Peyer's patch (tissue), 4 donors: ENCODE data around the gene TMEM218. TPM values are rescaled to one million over a fixed set of nuclear protein-coding genes. Genes with fewer than 3 reads are reported as not detected.

Experiments used
- DNase-seq, 3 donors: peaks; one replicate each; pipeline ENCODE4 v3.0.0-alpha.2; 2017 to 2019
- H3K27ac ChIP-seq, 4 donors: fragments of 200-600 bp; sonication (generic); one replicate each; pipeline ENCODE4 v1.5.1; 2016 to 2019
- H3K27me3 ChIP-seq, 2 donors: fragments of 200-600 bp; sonication (generic); one replicate each; pipeline ENCODE4 v1.5.1; 2019
- H3K36me3 ChIP-seq, 3 donors: fragments of 200-600 bp; sonication (generic); one replicate each; pipeline ENCODE4 v1.5.1; 2016 to 2019
- H3K4me1 ChIP-seq, 4 donors: fragments of 200-600 bp; sonication (generic); one replicate each; pipeline ENCODE4 v1.5.1; 2016 to 2019
- H3K4me3 ChIP-seq, 4 donors: fragments of 200-600 bp; sonication (generic); 1 replicate in 3 of 4; 2 replicates in 1 of 4; pipeline ENCODE4 v1.5.1; 2016 to 2019; ENCODE audit warnings: mild to moderate bottlenecking in 1 of 4
- H3K9me3 ChIP-seq, 4 donors: fragments of 200-600 bp; sonication (generic); one replicate each; pipeline ENCODE4 v1.5.1; 2016 to 2019; ENCODE audit warnings: mild to moderate bottlenecking in 1 of 4
- CTCF ChIP-seq, 6 experiments: fragments of 450-650 bp in 4 of 6; fragments of 200-600 bp in 2 of 6; sonication (generic) in 1 of 6; IDR thresholded peaks; one replicate each; pipeline ENCODE4 v1.5.1; 2017 to 2019; ENCODE audit warnings: antibody characterized with exemption in 6 of 6, mild to moderate bottlenecking in 3 of 6, moderate library complexity in 1 of 6
- POLR2A ChIP-seq, 2 donors: fragments of 450-650 bp; IDR thresholded peaks; one replicate each; pipeline ENCODE4 v1.5.1; 2017; ENCODE audit warnings: antibody characterized with exemption in 2 of 2, mild to moderate bottlenecking in 2 of 2, moderate library complexity in 2 of 2
- total RNA-seq, 4 donors: library from RNA; depleted of rRNA; stranded (reverse); fragments of >200 nt; gene quantifications; one replicate each; pipeline ENCODE4 v1.1.0, GENCODE V29; 2016

Gene TMEM218
- total RNA-seq, 4 donors from 2014 or later = 11.4 to 19.2 (median 15.4) TPM

- Histone ChIP-seq H3K27ac (peak overlapping the region; percentile 48 to 76 (median 55)), H3K4me1 (peaks cover 0 to 25% (median 16%) of the 10 kb centered on the region in 4 donors), H3K36me3 (no peaks in the 10 kb centered on the region), H3K9me3 (no peaks in the 10 kb centered on the region), H3K27me3 (no peaks in the 10 kb centered on the region), H3K4me3 (no peak overlapping the region)
- TF ChIP-seq CTCF (IDR thresholded peaks at IDR 0.05) = no peak
- no peak for TF ChIP-seq POLR2A (IDR thresholded peaks at IDR 0.05)
- DNase-seq = peak in 2 of 3 donors; percentile 71 to 83
Measured at GRCh38 chr11:125072218-125072960, 39.0 kb downstream of the TMEM218 start.

GRCh38 chr11:125071846-125072217 is 39.6 kb downstream of the TMEM218 start:
- Histone ChIP-seq H3K27me3 (no peaks in the 10 kb centered on the region), H3K27ac (peak overlapping the region; percentile 48 to 76 (median 55)), H3K9me3 (no peaks in the 10 kb centered on the region), H3K36me3 (no peaks in the 10 kb centered on the region), H3K4me3 (no peak overlapping the region), H3K4me1 (peaks cover 0 to 25% (median 16%) of the 10 kb centered on the region in 4 donors)
- TF ChIP-seq POLR2A (IDR thresholded peaks at IDR 0.05) (no peak), CTCF (IDR thresholded peaks at IDR 0.05) (no peak)
- DNase-seq = no peak

- Histone ChIP-seq H3K27ac (peak overlapping the region; percentile 48 to 76 (median 58)), H3K4me1 (peaks cover 0 to 25% (median 16%) of the 10 kb centered on the region in 4 donors), H3K27me3 (no peaks in the 10 kb centered on the region), H3K36me3 (no peaks in the 10 kb centered on the region), H3K4me3 (no peak overlapping the region), H3K9me3 (no peaks in the 10 kb centered on the region)
- no peak for TF ChIP-seq POLR2A (IDR thresholded peaks at IDR 0.05)
- TF ChIP-seq CTCF (IDR thresholded peaks at IDR 0.05) = no peak
- peak in 1 of 3 donors; percentile 45 for DNase-seq
Measured at GRCh38 chr11:125071435-125071834, 40.0 kb downstream of the TMEM218 start.

GRCh38 chr11:125070699-125071254 is 40.6 kb downstream of the TMEM218 start:
- H3K36me3 ChIP-seq = no peaks in the 10 kb centered on the region
- no peak overlapping the region for H3K4me3 ChIP-seq
- H3K4me1 ChIP-seq = peaks cover 0 to 25% (median 16%) of the 10 kb centered on the region in 4 donors
- H3K9me3 ChIP-seq = no peaks in the 10 kb centered on the region
- H3K27ac ChIP-seq = peak overlapping the region; percentile 48 to 76 (median 58)
- TF ChIP-seq POLR2A (IDR thresholded peaks at IDR 0.05) (no peak), CTCF (IDR thresholded peaks at IDR 0.05) (no peak)
- DNase-seq = peak; percentile 58 to 88 (median 85)
- no peaks in the 10 kb centered on the region for H3K27me3 ChIP-seq

GRCh38 chr11:125069796-125070195 is 41.6 kb downstream of the TMEM218 start:
- Histone ChIP-seq H3K27ac (peak overlapping the region; percentile 15 to 76 (median 46)), H3K27me3 (no peaks in the 10 kb centered on the region), H3K36me3 (no peaks in the 10 kb centered on the region), H3K4me3 (no peak overlapping the region), H3K9me3 (no peaks in the 10 kb centered on the region), H3K4me1 (peaks cover 0 to 25% (median 16%) of the 10 kb centered on the region in 4 donors)
- no peak for DNase-seq
- no peak for TF ChIP-seq CTCF (IDR thresholded peaks at IDR 0.05)
- no peak for TF ChIP-seq POLR2A (IDR thresholded peaks at IDR 0.05)
